Measurements from ENCODE around the gene SPRED2.

Gene SPRED2

GRCh38 chr2:65386989-65387388 lies 45.4 kb downstream of the SPRED2 start:
- no peak for DNase-seq (ENCODE audit: low spot score)

DNA sequence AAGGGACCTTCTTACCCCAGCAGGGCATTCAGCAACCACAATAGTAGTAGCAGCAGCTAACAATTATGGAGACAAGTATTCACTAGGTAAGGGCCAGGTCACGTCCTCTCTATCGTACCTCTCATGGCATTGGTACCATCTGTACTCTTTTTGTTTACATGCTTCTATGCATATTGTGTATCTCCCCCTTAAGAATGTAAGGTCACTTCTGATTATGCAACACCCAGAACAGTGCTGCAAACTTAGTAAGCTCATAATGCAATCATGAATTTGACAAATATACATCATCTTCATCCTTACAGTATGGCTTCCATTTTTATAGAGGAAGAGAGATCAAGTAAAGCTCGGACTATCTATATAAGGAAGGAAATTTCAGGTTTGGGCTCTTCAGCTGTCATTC lies 46.1 kb downstream of the SPRED2 start:
- no peak for DNase-seq (ENCODE audit: low spot score)

DNA sequence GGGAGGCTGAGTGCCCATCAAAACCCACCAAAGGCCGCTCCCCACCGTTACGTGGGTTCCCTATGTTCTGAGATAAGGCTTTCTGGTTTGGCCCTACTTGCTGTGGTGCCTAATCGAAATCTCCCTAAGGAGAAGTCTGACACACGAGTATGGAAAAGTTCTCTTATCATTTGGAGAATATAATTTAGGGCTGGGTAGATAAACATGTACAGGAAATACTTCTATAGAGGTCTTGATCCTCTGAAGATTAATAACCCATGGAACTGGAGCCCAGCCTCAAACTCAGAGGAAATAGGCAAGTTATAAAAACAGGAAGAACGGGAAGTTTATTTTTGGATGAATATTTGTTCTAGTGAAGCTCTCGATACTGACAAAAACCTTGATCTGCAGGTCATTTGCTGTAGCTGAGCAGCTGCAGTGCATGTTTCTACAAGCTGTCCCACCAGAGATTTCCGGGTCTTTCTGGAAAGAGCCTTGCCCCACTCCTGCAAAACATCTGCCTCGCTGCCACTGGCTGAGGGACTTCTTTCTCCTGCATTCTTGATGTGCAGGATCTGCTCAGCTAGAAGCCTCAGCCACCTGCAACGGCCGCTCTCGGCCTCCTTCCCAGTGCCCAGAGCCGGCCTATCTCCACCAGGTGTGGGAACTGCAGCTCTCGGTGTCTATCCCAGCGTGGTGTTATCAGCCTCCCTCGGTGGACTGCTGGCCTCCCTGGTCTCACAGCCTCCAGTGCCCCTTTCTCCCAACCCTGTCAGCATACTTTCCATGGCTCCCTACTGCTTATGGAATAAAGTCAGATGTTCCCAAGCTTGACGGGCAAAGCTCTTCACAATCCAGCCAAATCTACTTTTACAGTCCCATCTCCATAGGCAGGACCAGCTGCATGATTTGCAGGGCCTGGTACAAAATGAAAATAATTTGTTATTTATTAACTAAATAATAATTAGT lies 48.6 kb downstream of the SPRED2 start:
- DNase-seq (ENCODE audit: low spot score), result peak; percentile 29

DNA sequence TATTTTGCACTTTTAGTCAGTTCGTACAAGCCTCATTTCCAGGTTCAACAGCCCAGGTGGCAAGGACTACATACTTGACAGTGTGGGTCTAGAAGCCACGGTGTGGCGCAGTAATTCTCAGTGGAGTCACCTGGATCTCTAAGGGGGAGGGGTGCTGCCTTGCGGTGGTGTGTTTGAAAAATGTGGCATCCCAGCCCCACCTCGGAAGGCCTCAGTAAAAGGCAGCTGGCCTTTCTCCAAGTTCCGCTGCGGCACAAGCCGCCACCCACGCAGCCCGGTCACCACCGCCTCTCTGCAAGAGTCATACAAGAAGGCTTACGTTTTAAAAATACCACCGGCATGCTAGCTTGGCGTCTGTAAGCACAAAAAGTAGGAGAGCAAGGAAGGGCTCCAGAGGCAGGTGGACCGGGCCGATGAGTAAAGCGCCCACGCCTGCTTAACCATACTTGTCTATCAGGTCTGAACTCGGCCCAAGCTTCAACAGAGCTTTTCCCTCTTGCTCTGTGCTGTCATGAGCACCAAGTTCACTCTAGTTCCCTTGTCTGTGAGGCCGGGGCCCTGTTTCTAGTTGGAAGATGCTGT lies 49.5 kb downstream of the SPRED2 start:
- peak; percentile 99 for DNase-seq (ENCODE audit: low spot score)

DNA sequence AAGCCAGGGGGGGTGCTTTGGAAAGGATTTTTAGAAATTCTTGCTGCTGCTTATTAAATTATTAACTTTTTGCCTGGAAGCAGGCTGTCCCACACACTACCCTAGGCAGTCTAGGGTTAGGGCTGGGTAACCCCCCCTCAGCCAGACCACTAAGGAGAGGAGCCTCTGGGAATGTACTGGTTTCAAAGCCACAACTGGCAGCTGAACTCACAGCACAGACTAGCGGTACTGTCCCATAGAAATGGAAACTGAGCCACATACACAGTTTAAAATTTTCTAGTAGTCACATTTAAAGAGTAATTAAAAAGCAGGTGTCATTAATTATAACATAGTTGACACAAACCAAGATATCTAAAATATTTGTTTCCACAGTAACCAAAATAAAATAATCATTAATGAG lies 50.1 kb downstream of the SPRED2 start:
- no peak for DNase-seq (ENCODE audit: low spot score)

GRCh38 chr2:65381607-65382051 lies 50.8 kb downstream of the SPRED2 start:
- no peak for DNase-seq (ENCODE audit: low spot score)

- no peak for DNase-seq (ENCODE audit: low spot score)
Measured at GRCh38 chr2:65380255-65380654, 52.1 kb downstream of the SPRED2 start.

DNA sequence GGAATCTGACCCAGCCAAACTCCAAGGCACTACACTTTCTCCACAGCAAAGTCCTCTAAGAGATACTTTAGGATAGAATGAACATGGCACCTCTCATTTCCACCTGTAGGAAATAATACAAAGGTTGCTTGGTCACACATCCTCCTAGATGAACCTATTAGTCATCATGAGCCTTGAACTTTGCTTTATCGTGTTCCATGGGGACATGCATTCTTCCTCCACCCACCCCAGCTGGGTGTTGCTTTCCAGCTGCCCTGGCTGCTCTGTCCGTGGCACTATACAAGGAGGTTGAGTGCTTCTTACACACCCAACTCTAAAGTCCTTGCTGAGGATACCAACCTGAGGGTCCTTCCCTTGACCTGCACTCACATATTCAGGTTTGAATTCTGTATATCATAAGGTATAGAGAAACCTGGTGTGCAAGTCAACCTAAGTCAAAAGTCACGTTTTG lies 52.7 kb downstream of the SPRED2 start:
- peak; percentile 40 for DNase-seq (ENCODE audit: low spot score)

GRCh38 chr2:65379223-65379622 lies 53.2 kb downstream of the SPRED2 start:
- no peak for DNase-seq (ENCODE audit: low spot score)

DNA sequence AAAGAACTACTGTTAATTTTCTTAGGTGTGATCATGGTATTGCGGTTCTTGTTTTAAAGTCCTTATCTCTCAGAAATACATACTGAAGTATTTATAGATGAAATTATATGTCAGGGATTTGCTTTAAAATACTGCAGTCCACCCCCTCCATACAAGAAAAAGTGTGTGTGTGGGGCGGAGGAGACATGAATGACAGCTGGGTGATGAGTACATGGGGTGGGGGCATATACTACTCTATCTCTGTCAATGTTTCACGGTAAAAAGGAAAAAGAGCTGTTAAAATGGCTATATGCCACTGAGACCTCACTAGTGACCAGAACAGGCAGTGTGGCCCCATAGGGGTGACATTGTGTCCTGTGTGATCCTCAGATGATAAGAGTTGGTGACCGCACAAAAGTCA lies 54.1 kb downstream of the SPRED2 start:
- no peak for DNase-seq (ENCODE audit: low spot score)

DNA sequence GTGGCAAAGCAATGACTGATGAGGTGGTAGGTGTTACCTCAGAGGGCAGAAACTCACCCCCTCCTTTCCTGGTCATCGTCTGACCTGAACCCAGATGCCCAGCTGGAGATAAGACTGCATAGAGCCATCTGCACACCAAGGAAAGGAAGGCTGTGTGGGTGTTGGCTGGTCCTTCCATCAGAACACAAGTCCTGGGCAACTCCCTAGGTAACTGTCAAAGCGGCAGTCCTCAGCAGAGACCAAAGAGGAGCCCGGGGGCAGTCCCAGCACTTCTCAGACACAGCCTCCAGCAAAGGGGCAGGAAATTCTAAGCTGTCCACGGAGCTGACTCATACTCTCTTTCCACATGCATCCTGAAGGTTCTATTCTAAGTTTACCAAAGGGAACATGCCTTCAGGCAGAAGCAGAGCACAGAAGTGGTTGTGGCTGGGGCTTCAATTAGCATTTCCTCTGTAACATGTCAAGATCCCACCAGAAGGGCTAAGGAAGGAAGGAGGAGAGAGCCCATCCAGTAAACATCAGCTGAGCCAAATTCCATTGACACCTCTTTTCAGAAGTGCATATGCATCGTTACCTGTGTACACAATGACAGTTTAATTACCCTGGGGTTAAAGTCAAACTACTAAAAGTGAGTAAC lies 54.7 kb downstream of the SPRED2 start:
- peak; percentile 69 for DNase-seq (ENCODE audit: low spot score)

DNA sequence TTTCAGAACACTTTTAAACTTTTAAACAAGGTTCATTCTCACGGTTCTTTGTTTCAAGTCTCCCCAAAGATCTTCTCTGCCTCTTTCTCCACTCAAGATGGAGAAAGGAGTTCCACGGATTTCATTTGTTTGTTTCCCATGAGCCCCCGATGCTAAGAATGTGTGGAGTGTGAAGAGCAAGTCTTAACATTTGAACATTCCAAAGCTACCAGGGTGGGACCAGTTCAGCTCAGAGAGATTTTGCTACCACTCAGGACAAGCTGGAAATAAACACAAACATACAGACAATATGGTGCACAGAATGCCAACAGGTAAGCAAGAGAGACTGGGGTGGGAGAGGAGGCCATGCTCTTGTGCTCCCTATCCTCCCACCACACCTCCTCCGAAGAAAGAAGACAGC lies 56.7 kb downstream of the SPRED2 start:
- DNase-seq (ENCODE audit: low spot score), result no peak

DNA sequence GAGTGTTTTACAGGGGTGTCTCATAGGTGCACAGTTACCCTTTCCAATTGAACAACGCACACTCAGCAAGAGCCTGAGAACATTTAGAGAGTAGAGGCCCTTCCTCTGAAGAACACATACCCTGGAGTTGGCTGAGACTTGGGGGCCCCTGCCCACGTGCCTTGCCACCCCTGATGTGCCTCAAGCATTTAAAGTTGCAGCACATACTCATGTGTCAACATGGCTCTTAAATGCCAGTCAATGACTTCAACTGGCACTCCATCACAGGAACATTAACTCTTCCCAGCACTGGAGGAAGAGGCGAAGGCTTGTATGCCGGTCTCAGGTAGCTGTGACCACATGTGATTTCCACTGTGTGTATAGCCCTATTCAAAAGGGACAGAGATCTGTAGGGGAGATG lies 57.4 kb downstream of the SPRED2 start:
- no peak for DNase-seq (ENCODE audit: low spot score)

GRCh38 chr2:65374575-65374974 lies 57.8 kb downstream of the SPRED2 start:
- no peak for DNase-seq (ENCODE audit: low spot score)

DNA sequence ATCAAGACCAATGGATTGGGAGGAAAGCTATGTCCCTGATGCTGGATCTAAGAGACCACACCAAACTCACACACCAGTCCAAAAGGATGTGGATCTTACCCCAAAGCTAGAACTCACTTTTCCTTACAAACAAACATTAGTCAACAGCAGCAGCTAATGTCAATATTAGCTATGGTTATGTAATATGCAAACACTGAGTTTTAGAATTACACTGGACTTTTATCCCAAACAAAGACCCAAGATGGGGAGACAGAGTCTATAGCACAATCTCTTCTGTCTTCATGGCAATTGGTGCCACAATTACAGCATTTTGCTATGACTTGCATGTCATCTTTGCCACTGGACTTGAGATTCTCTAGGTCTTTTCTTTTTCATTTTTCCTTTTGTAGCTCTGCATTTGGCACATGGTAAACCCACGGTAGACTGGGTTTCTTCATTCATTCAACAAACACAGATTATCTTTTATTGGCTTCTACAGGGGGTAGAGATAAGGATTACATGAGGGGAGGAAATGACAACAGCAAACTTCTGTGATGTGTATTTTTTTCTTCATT lies 59.0 kb downstream of the SPRED2 start:
- DNase-seq (ENCODE audit: low spot score), result no peak

GRCh38 chr2:65372619-65373018 lies 59.8 kb downstream of the SPRED2 start:
- no peak for DNase-seq (ENCODE audit: low spot score)

DNA sequence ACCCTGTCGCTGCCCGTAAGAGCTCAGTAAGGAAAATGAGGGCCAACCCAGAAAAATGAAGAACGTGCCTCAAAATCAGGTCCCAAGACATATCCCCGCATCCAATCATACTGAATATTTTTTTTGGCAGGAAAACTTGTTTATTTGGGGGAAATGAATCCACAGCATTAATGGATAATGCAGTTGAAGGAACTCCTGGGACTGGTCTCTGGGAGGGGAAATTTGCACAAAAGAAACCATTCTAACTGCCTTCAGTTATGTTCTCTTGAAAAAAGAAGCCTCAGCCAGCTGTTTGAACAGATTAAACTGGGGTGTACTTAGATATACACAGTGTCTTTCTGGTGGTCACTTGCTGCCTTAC lies 61.3 kb downstream of the SPRED2 start:
- no peak for DNase-seq (ENCODE audit: low spot score)

DNA sequence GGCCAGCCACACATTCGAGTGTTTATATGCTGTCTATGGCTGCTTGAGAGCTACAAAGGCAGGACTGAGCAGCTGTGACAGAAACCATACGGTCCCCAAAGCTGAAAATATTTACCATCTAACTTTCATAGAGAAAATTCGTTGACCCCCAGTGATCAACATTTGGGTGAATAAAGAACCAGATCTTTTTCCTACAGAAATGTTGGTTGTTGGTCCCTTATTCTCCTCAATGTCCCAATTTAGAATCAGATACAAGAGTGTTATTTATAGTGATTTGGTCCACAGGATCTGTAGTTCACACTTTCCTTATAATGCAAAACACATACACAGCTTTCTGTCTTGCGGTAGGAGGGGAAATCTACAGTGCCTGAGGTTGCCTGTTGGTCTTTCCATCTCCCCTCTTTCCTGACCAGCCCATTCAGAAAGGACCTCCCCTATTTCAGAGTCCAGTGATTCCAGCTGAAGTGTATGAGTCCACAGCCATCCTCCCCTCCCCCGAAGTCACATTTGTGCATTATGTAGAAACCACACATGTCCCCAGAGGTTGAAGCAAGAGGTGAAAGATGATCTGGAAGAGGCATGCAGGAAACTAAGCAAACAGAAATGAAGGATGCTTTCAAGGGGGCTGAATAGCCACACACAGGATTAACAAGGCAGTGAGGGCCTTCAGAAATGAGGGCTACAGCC lies 61.9 kb downstream of the SPRED2 start:
- DNase-seq (ENCODE audit: low spot score), result peak; percentile 44

DNA sequence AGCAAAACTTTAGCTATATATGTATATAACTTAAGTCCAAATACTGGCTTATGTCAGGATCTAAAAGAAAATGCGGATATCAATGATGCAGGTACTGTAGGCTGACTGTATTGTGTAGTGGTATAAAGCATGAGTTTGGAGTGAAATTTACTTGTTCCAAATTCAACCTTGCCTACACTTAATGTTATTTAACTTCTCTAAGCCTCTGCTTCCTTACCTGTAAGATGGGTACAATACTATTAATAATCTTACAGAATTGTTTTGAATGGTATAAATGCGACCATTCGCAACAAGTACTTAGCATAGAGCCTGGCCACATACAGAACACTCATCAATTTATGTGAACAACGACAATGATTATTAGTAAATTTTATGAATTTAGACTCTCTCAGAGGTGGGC lies 62.4 kb downstream of the SPRED2 start:
- no peak for DNase-seq (ENCODE audit: low spot score)

DNA sequence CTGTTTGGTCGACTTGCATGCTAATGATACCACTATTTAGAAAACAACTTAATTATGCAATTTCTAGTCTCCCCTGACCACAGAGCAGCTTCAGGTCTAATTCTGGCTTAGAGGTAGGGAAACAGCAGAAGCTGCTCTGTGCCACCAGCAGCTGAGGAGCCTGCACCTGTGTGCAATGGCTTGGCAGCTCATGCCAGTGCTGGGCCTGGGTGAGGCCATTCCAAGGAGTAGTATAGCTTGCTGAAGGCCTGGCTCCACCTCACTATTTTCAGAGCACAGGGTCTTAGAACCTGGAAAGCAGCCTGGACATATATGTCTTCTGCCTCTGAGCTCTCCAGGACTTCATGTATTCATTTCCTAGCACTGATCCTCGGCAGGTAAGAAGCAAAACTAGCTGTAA lies 62.8 kb downstream of the SPRED2 start:
- no peak for DNase-seq (ENCODE audit: low spot score)

DNA sequence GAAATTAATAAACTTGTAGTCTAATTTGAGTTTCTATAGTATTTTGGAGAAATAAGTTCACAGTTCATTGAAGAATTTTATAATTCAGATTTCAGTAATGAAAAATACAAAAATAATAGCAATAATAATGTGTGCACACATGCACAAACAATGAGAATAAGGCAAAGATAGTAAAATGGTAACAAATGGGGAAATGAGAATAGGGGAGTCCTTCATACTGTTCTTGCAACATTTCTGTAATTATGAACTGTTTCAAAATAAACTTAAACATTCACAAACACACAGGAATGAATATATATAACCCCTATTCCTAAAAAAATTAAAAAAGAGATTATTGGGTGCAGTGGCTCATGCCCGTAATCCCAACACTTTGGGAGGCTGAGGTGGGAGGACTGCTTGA lies 63.9 kb downstream of the SPRED2 start:
- DNase-seq (ENCODE audit: low spot score), result no peak

DNA sequence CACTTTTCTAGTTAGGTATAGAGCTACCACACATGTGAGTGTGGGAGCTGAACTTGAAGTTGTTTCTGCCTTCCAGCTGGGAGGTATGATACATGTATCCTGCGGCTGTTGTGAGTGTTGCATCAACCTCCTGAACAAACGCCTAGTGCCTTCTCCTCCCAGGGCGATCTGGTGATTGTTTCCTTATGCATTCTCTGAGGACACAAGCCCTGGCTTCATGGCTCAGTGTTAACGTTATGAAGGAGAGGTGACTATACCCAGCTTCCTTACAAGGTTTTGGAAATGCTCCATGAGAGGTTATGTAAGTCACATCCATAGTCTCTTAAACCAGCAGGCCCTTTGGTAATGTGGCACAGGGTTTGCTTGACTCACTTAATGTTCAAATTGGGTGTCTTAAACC lies 64.9 kb downstream of the SPRED2 start:
- peak; percentile 45 for DNase-seq (ENCODE audit: low spot score)

Data from SW480 (cell line).